GM12878 (cell line): Measurements from ENCODE around the gene SNAPC4. TPM values are rescaled to one million over a fixed set of nuclear protein-coding genes. Genes with fewer than 3 reads are reported as not detected.

Source experiments
- ATAC-seq: fragments of 200-7000 bp; cut with Tn5 transposase; 3 replicates; pipeline ENCODE4 v1.9.1; 2020; ENCODE audit warnings: mild to moderate bottlenecking, moderate library complexity
- BruUV-seq: library from RNA; stranded (reverse); fragments of 400-500 nt; replicated peaks from 2 replicates; lab custom pipeline; 2021; lab: Mats Ljungman, UMichigan
- CTCF ChIA-PET: fragments of 300-600 bp; sonication (Branson Sonifier 250); formaldehyde crosslinking; extraction: SDS; loops from one replicate; lab custom pipeline; 2021; ENCODE audit warnings: inconsistent platforms; lab: Yijun Ruan, JAX
- POLR2A ChIA-PET: fragments of 350-600 bp; formaldehyde crosslinking; extraction: SDS; loops from one replicate; lab custom pipeline; 2021; ENCODE audit warnings: inconsistent platforms; lab: Charles Lee
- RAD21 ChIA-PET: fragments of 300-600 bp; sonication (Branson Sonifier 250); formaldehyde crosslinking; loops from one replicate; lab custom pipeline; 2023; ENCODE audit warnings: antibody characterized with exemption; ENCODE audit not compliant: unreplicated experiment; lab: Charles Lee
- SMC1A ChIA-PET: fragments of 300-600 bp; sonication (Branson Sonifier 250); formaldehyde crosslinking; loops from one replicate; lab custom pipeline; 2023; ENCODE audit not compliant: unreplicated experiment, uncharacterized antibody; lab: Charles Lee
- DNase-seq: peaks from one replicate; pipeline ENCODE4 v3.0.0-alpha.2; 2011; ENCODE audit warnings: low read depth, low spot score
- FAIRE-seq: peaks from 3 replicates; lab custom pipeline; 2011; peaks lifted over from hg19 to GRCh38; lab: Jason Lieb, UNC
- H2AFZ ChIP-seq: 2 replicates; pipeline ENCODE4 v1.6.0; 2011; ENCODE audit warnings: low read depth, low read length, control low read depth; ENCODE audit not compliant: control insufficient read depth
- H3K27ac ChIP-seq: 2 replicates; pipeline ENCODE4 v1.5.1; 2011; ENCODE audit warnings: control low read depth; ENCODE audit not compliant: control insufficient read depth, insufficient read depth
- H3K27me3 ChIP-seq, 2 experiments: replicated peaks in 1 of 2; 2 replicates each; pipeline versions ENCODE4 v1.6.0 to v1.6.1; 2011; ENCODE audit warnings: low read length in 1 of 2; ENCODE audit not compliant: control insufficient read depth in 2 of 2, insufficient read depth in 2 of 2
- H3K36me3 ChIP-seq, 2 experiments: 2 replicates each; pipeline ENCODE4 v1.5.1; 2011; ENCODE audit warnings: low read length in 1 of 2; ENCODE audit not compliant: control insufficient read depth in 2 of 2, insufficient read depth in 2 of 2
- H3K4me1 ChIP-seq: 2 replicates; pipeline ENCODE4 v1.6.1; 2011; ENCODE audit warnings: mild to moderate bottlenecking, low read length, moderate library complexity, mixed read lengths; ENCODE audit not compliant: control insufficient read depth, insufficient read depth
- H3K4me2 ChIP-seq: 2 replicates; pipeline ENCODE4 v1.6.0; 2011; ENCODE audit warnings: control low read depth; ENCODE audit not compliant: control insufficient read depth, insufficient read depth
- H3K4me3 ChIP-seq: fragments of 200-600 bp; sonication (generic); 2 replicates; pipeline ENCODE4 v1.5.1; 2016
- H3K79me2 ChIP-seq: 2 replicates; pipeline ENCODE4 v1.6.0; 2011; ENCODE audit warnings: low read length; ENCODE audit not compliant: control insufficient read depth, insufficient read depth
- H3K9ac ChIP-seq: 2 replicates; pipeline ENCODE4 v1.8.0; 2011; ENCODE audit warnings: low read length, control low read depth, mixed read lengths; ENCODE audit not compliant: control insufficient read depth, insufficient read depth
- H3K9me3 ChIP-seq: replicated peaks from 3 replicates; pipeline ENCODE4 v1.5.1; 2011; ENCODE audit warnings: mild to moderate bottlenecking, low read length; ENCODE audit not compliant: control insufficient read depth, insufficient read depth
- H4K20me1 ChIP-seq: 2 replicates; pipeline ENCODE4 v1.6.0; 2011; ENCODE audit not compliant: control insufficient read depth, insufficient read depth
- BCL3 ChIP-seq: IDR thresholded peaks from 2 replicates; pipeline ENCODE4 v1.6.1; 2011; ENCODE audit warnings: borderline replicate concordance, low read depth, mild to moderate bottlenecking, moderate library complexity, low read length; ENCODE audit not compliant: insufficient read depth, poor library complexity, severe bottlenecking
- BCLAF1 ChIP-seq: fragments of 450-650 bp; IDR thresholded peaks from 2 replicates; pipeline ENCODE4 v1.6.1; 2017; ENCODE audit warnings: antibody characterized with exemption, mild to moderate bottlenecking, moderate library complexity
- BMI1 ChIP-seq: fragments of 450-650 bp; IDR thresholded peaks from 2 replicates; pipeline ENCODE4 v1.6.1; 2016; ENCODE audit warnings: mild to moderate bottlenecking, moderate library complexity, borderline replicate concordance
- CHD4 ChIP-seq: fragments of 200-600 bp; sonication (generic); IDR thresholded peaks from 2 replicates; pipeline ENCODE4 v1.6.1; 2016; ENCODE audit warnings: mild to moderate bottlenecking
- FOXK2 ChIP-seq: fragments of 450-650 bp; IDR thresholded peaks from 2 replicates; pipeline ENCODE4 v1.6.1; 2017; ENCODE audit warnings: mild to moderate bottlenecking, moderate library complexity
- HDGF ChIP-seq: fragments of 450-650 bp; IDR thresholded peaks from 2 replicates; pipeline ENCODE4 v1.6.1; 2016; ENCODE audit warnings: antibody characterized with exemption
- NR2F1 ChIP-seq: fragments of 450-650 bp; conservative IDR thresholded peaks from 2 replicates; pipeline ENCODE4 v1.6.1; 2017; ENCODE audit warnings: mild to moderate bottlenecking
- STAT1 ChIP-seq: fragments of 450-650 bp; conservative IDR thresholded peaks from 2 replicates; pipeline ENCODE4 v1.6.1; 2014; ENCODE audit warnings: antibody characterized with exemption, mild to moderate bottlenecking
- TCF7 ChIP-seq: IDR thresholded peaks from 2 replicates; pipeline ENCODE4 v1.6.1; 2014; ENCODE audit warnings: antibody characterized with exemption, borderline replicate concordance
- ZNF217 ChIP-seq: fragments of 450-650 bp; IDR thresholded peaks from 2 replicates; pipeline ENCODE4 v1.6.1; 2017; ENCODE audit warnings: antibody characterized with exemption, mild to moderate bottlenecking
- ZNF24 ChIP-seq: fragments of 450-650 bp; IDR thresholded peaks from 2 replicates; pipeline ENCODE4 v1.6.1; 2017; ENCODE audit warnings: antibody characterized with exemption, mild to moderate bottlenecking
- WGBS: methylation state at CpG from one replicate; pipeline ENCODE4 v1.1.6; 2016; ENCODE audit warnings: low lambda C conversion rate; ENCODE audit not compliant: insufficient replicate concordance, insufficient coverage; ENCODE audit errors: missing lambda C conversion rate; 5-methylcytosine and 5-hydroxymethylcytosine counted together
- in situ Hi-C: fragments of 300-500 bp; cut with MboI; formaldehyde crosslinking; loops from 9 replicates; pipeline ENCODE4 v1.14.3; 2018; ENCODE audit warnings: mixed read lengths
- intact Hi-C: fragments of 100-400 bp; cut with micrococcal nuclease; formaldehyde crosslinking; loops from one replicate; pipeline ENCODE4 v1.14.2; 2022; ENCODE audit not compliant: unreplicated experiment
- polyA plus RNA-seq, 11 experiments: library from polyadenylated mRNA; depleted of rRNA in 4 of 11; unstranded in 6 of 11; stranded (reverse) in 5 of 11; fragments of >200 nt; fragmentation: Nextera tagmentation in 4 of 11; fragmentation: Illumina TruSeq in 1 of 11; extraction: Ambion mirVana in 4 of 11; extraction: Trizol in 1 of 11; gene quantifications; 1 replicate in 1 of 11; 2 replicates in 10 of 11; pipeline versions ENCODE4 v1.2.1 to v1.2.3, GENCODE V29; 2011 to 2016; ENCODE audit warnings: inconsistent platforms in 2 of 11, missing spikeins in 2 of 11, low read depth in 1 of 11
- total RNA-seq, 4 experiments: library from RNA; depleted of rRNA in 3 of 4; stranded (reverse); fragments of >200 nt in 3 of 4; fragmentation: Illumina TruSeq in 1 of 4; extraction: Trizol in 1 of 4; gene quantifications; 2 replicates each; pipeline versions ENCODE4 v1.2.1 to v1.2.3, GENCODE V29; 2013 to 2021
- TF ChIP-seq, protein P1 (sequence below): fragments of 450-650 bp; IDR thresholded peaks from 2 replicates; pipeline ENCODE4 v1.6.1; 2018; ENCODE audit warnings: mild to moderate bottlenecking, low read depth, moderate library complexity; ENCODE audit not compliant: partially characterized antibody
- TF ChIP-seq, protein P2 (sequence below): IDR thresholded peaks from 2 replicates; pipeline ENCODE4 v1.6.1; 2011; ENCODE audit warnings: borderline replicate concordance, low read depth, mild to moderate bottlenecking, moderate library complexity, mixed read lengths, low read length; ENCODE audit not compliant: insufficient read depth; ENCODE audit errors: extremely low read length

Gene SNAPC4
- total and polyA plus RNA-seq, 10 of the 15 experiments (the other 5 are each of a cell fraction or from before 2014, with no cell fraction given) = 0.42 to 19.8 (median 7.0) TPM

DNA sequence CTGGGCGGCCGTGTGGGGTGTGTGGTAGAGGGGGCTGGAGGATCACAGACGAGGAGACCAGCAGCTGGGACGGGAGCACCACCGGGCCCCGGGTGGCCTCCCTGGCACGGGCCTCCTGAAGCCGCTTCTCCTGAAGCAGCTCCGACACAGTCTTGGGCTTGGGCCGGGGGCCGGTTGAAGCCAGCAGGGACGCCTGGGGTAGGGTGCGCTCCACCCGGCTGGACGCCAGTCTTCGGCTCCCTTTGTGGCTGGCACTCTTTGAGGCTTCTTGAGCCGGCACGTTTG is 21.0 kb downstream of the SNAPC4 start:
- ChIA-PET CTCF (no interaction called here), POLR2A (no interaction called here), RAD21 (no interaction called here), SMC1A (no interaction called here)
- Histone ChIP-seq H3K36me3 (peaks cover 0 to 34% of the 10 kb centered on the region in 2 experiments; a peak in 3 of 4 replicates), H3K9ac (no peak overlapping the region), H3K4me3 (no peak overlapping the region), H3K4me1 (no peaks in the 10 kb centered on the region), H3K27ac (no peak overlapping the region), H4K20me1 (no peaks in the 10 kb centered on the region), H3K27me3 (no peaks in the 10 kb centered on the region), H3K4me2 (no peak overlapping the region), H3K79me2 (no peaks in the 10 kb centered on the region), H3K9me3 (no peaks in the 10 kb centered on the region), H2AFZ (no peak overlapping the region)
- BruUV-seq = no TSS peak
- no peak for DNase-seq
- WGBS = 98% methylated on average over 15 of the region's 18 CpGs
- in situ Hi-C loops (no loop called here), intact Hi-C loops (no loop called here)
- TF ChIP-seq, protein P1, sequence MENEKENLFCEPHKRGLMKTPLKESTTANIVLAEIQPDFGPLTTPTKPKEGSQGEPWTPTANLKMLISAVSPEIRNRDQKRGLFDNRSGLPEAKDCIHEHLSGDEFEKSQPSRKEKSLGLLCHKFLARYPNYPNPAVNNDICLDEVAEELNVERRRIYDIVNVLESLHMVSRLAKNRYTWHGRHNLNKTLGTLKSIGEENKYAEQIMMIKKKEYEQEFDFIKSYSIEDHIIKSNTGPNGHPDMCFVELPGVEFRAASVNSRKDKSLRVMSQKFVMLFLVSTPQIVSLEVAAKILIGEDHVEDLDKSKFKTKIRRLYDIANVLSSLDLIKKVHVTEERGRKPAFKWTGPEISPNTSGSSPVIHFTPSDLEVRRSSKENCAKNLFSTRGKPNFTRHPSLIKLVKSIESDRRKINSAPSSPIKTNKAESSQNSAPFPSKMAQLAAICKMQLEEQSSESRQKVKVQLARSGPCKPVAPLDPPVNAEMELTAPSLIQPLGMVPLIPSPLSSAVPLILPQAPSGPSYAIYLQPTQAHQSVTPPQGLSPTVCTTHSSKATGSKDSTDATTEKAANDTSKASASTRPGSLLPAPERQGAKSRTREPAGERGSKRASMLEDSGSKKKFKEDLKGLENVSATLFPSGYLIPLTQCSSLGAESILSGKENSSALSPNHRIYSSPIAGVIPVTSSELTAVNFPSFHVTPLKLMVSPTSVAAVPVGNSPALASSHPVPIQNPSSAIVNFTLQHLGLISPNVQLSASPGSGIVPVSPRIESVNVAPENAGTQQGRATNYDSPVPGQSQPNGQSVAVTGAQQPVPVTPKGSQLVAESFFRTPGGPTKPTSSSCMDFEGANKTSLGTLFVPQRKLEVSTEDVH = no peak
- no peak for TF ChIP-seq BMI1
- no peak for TF ChIP-seq BCLAF1
- no peak for TF ChIP-seq TCF7
- TF ChIP-seq HDGF = no peak
- TF ChIP-seq BCL3 = no peak
- no peak for TF ChIP-seq CHD4
- TF ChIP-seq STAT1 = no peak
- no peak for TF ChIP-seq NR2F1
- TF ChIP-seq ZNF24 = no peak
- TF ChIP-seq, protein P2, sequence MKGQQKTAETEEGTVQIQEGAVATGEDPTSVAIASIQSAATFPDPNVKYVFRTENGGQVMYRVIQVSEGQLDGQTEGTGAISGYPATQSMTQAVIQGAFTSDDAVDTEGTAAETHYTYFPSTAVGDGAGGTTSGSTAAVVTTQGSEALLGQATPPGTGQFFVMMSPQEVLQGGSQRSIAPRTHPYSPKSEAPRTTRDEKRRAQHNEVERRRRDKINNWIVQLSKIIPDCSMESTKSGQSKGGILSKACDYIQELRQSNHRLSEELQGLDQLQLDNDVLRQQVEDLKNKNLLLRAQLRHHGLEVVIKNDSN = no peak
- TF ChIP-seq ZNF217 = no peak
- TF ChIP-seq FOXK2 = no peak
- FAIRE-seq = no peak
- no peak for ATAC-seq
